Stimulated activated CD4-positive, alpha-beta T cell treated with anti-CD3 and anti-CD28 coated beads, Interleukin-4, amount 100 ng/mL, for 1 hour (primary cell): ENCODE data around the gene SRPRB.

Source experiments
- DNase-seq: peaks from one replicate; pipeline ENCODE4 v3.0.0-alpha.2; 2020

Gene SRPRB

GRCh38 chr3:133849346-133849745, 43.7 kb downstream of the SRPRB start:
- DNase-seq, result no peak

- DNase-seq, result no peak
Observed at GRCh38 chr3:133850034-133850433, 44.4 kb downstream of the SRPRB start.

- no peak for DNase-seq
Observed at GRCh38 chr3:133851266-133851906, 45.8 kb downstream of the SRPRB start.

GRCh38 chr3:133851931-133852330, 46.3 kb downstream of the SRPRB start:
- no peak for DNase-seq

GRCh38 chr3:133853063-133853924, 47.7 kb downstream of the SRPRB start:
- no peak for DNase-seq

- no peak for DNase-seq
Observed at GRCh38 chr3:133853925-133854227, 48.3 kb downstream of the SRPRB start.

- DNase-seq, result no peak
Observed at GRCh38 chr3:133854264-133855001, 48.8 kb downstream of the SRPRB start.

- DNase-seq, result no peak
Observed at GRCh38 chr3:133855002-133855370, 49.4 kb downstream of the SRPRB start.

- DNase-seq, result no peak
Observed at GRCh38 chr3:133855772-133856171, 50.2 kb downstream of the SRPRB start.

- no peak for DNase-seq
Observed at GRCh38 chr3:133856316-133856715, 50.7 kb downstream of the SRPRB start.

- no peak for DNase-seq
Observed at GRCh38 chr3:133857767-133858166, 52.2 kb downstream of the SRPRB start.

GRCh38 chr3:133859381-133860234, 54.0 kb downstream of the SRPRB start:
- no peak for DNase-seq

GRCh38 chr3:133860519-133860918, 54.9 kb downstream of the SRPRB start:
- no peak for DNase-seq

- DNase-seq, result no peak
Observed at GRCh38 chr3:133862161-133862560, 56.5 kb downstream of the SRPRB start.

GRCh38 chr3:133863911-133864310, 58.3 kb downstream of the SRPRB start:
- DNase-seq, result no peak

- no peak for DNase-seq
Observed at GRCh38 chr3:133864616-133865015, 59.0 kb downstream of the SRPRB start.

GRCh38 chr3:133865136-133865855, 59.7 kb downstream of the SRPRB start:
- DNase-seq, result no peak

GRCh38 chr3:133866141-133866540, 60.5 kb downstream of the SRPRB start:
- DNase-seq, result no peak

- DNase-seq, result no peak
Observed at GRCh38 chr3:133868186-133868585, 62.6 kb downstream of the SRPRB start.

GRCh38 chr3:133868758-133869475, 63.3 kb downstream of the SRPRB start:
- DNase-seq, result no peak

GRCh38 chr3:133869586-133869985, 64.0 kb downstream of the SRPRB start:
- DNase-seq, result no peak

- DNase-seq, result no peak
Observed at GRCh38 chr3:133870822-133871221, 65.2 kb downstream of the SRPRB start.
